ENCODE data around the gene PPIF. TPM values are rescaled to one million over a fixed set of nuclear protein-coding genes. Genes with fewer than 3 reads are reported as not detected.

PPIF gene
- total RNA-seq, 1 experiment from 2014 or later, result 160 TPM

DNA sequence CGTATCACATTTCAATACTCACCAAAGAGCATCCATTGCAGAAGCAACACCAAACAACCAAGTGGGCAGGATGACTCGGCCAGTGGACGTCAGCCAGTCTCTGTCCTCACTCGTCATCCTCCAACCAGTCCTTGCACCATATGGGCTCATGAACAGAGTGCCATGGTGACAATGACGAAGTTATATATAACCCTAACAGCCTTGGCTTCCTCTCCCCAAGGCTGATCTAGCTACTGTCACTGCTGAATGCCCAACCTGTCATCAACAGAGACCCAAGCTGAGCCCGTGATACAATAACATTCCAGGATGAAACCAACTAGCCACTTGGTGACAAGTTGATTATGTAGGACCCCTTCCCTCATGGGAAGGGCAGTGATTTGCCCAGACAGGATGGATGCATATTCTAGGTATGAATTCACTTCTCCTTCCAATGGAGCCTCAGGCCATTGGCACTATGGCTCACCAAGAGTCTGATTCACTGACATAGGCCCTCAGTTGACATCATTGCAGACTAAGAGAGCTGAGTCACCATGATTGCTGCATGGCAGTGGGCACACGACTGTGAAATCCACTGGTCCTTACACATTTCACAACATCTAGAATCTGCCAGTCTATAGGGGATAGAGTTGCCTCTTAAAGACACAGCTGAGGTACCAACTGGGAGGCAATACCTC, 26.3 kb upstream of the PPIF start:
- Histone ChIP-seq H3K27me3 (replicated peaks; ENCODE audit: insufficient read depth, low read depth, low read length, poor library complexity) (no peaks in the 10 kb centered on the region), H3K36me3 (ENCODE audit: insufficient read depth, low read length, poor library complexity, severe bottlenecking) (no peaks in the 10 kb centered on the region), H3K27ac (ENCODE audit: low read depth, low read length, poor library complexity, severe bottlenecking) (no peak overlapping the region), H3K9me3 (ENCODE audit: low read depth, low read length, poor library complexity, severe bottlenecking) (no peaks in the 10 kb centered on the region), H3K4me1 (ENCODE audit: insufficient read depth, low read length, poor library complexity, severe bottlenecking) (peaks cover 21% of the 10 kb centered on the region), H3K4me3 (ENCODE audit: low read depth, low read length, poor library complexity, severe bottlenecking) (no peak overlapping the region)
- TF ChIP-seq, protein P1, sequence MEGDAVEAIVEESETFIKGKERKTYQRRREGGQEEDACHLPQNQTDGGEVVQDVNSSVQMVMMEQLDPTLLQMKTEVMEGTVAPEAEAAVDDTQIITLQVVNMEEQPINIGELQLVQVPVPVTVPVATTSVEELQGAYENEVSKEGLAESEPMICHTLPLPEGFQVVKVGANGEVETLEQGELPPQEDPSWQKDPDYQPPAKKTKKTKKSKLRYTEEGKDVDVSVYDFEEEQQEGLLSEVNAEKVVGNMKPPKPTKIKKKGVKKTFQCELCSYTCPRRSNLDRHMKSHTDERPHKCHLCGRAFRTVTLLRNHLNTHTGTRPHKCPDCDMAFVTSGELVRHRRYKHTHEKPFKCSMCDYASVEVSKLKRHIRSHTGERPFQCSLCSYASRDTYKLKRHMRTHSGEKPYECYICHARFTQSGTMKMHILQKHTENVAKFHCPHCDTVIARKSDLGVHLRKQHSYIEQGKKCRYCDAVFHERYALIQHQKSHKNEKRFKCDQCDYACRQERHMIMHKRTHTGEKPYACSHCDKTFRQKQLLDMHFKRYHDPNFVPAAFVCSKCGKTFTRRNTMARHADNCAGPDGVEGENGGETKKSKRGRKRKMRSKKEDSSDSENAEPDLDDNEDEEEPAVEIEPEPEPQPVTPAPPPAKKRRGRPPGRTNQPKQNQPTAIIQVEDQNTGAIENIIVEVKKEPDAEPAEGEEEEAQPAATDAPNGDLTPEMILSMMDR (conservative IDR thresholded peaks at IDR 0.05; ENCODE audit: low read depth, low read length), result no peak
- TF ChIP-seq EZH2 (IDR thresholded peaks at IDR 0.05; ENCODE audit: borderline replicate concordance, low read depth, low read length, poor library complexity, severe bottlenecking), result no peak
- no TSS peak for BruUV-seq (replicated peaks)
- ChIA-PET POLR2A (ENCODE audit: low non-redundant PET) (no interaction called here), CTCF (no interaction called here)
- intact Hi-C loops (cut with micrococcal nuclease; ENCODE audit: unreplicated experiment), result no loop called here
- peak; percentile 22 for DNase-seq (ENCODE audit: low spot score)

DNA sequence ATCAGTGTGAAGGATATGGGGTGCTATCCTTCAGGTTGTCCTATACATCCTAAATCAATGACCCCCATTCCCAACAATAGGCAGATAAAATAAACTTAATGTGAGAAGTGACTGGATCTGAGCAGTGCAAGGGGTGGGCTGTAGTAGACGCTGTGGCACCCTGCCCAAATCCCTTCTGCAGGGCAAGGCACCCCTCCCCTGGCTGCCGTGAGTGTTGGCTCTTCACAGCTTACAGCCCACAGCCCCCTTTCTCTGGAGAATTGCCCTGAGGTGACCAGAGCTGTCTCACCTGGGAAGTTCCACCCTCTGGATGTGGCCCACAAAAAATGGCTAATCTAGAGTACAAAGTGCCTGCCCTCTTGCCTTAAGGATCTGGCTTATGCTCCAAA, 25.8 kb upstream of the PPIF start:
- Histone ChIP-seq H3K4me3 (ENCODE audit: low read depth, low read length, poor library complexity, severe bottlenecking) (no peak overlapping the region), H3K9me3 (ENCODE audit: low read depth, low read length, poor library complexity, severe bottlenecking) (no peaks in the 10 kb centered on the region), H3K27ac (ENCODE audit: low read depth, low read length, poor library complexity, severe bottlenecking) (no peak overlapping the region), H3K36me3 (ENCODE audit: insufficient read depth, low read length, poor library complexity, severe bottlenecking) (no peaks in the 10 kb centered on the region), H3K27me3 (replicated peaks; ENCODE audit: insufficient read depth, low read depth, low read length, poor library complexity) (no peaks in the 10 kb centered on the region), H3K4me1 (ENCODE audit: insufficient read depth, low read length, poor library complexity, severe bottlenecking) (peaks cover 18% of the 10 kb centered on the region)
- DNase-seq (ENCODE audit: low spot score), result no peak
- TF ChIP-seq EZH2 (IDR thresholded peaks at IDR 0.05; ENCODE audit: borderline replicate concordance, low read depth, low read length, poor library complexity, severe bottlenecking), result no peak
- TF ChIP-seq, protein P1 (conservative IDR thresholded peaks at IDR 0.05; ENCODE audit: low read depth, low read length), result no peak
- ChIA-PET CTCF (no interaction called here), POLR2A (ENCODE audit: low non-redundant PET) (no interaction called here)
- no TSS peak for BruUV-seq (replicated peaks)
- intact Hi-C loops (cut with micrococcal nuclease; ENCODE audit: unreplicated experiment), result no loop called here

DNA sequence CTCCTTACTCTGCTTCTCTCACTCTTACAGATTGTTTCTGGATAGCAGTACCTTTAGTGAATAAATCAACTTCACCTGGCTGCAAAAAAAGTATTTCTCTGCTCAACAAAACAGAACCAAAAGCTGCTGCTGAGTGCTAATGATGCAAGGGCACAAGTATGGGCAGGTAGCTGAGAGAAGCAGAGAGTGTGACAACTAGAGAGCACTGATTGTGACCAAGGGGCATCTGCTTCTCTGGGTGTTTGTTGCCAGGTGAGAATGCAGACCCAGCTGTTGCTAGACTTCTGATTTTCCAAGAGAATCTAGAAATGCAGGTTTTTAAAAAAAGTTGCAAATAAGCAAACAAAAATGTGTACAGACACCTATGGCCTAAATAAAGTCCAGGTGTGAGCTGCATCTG, 25.3 kb upstream of the PPIF start:
- CTCF ChIA-PET, result no interaction called here

More for the DNA sequence above, 25.3 kb upstream of the PPIF start:
- no peak for DNase-seq (ENCODE audit: low spot score)
- no peaks in the 10 kb centered on the region for H3K9me3 ChIP-seq (ENCODE audit: low read depth, low read length, poor library complexity, severe bottlenecking)
- peaks cover 14% of the 10 kb centered on the region for H3K4me1 ChIP-seq (ENCODE audit: insufficient read depth, low read length, poor library complexity, severe bottlenecking)
- H3K4me3 ChIP-seq (ENCODE audit: low read depth, low read length, poor library complexity, severe bottlenecking), result no peak overlapping the region
- no TSS peak for BruUV-seq (replicated peaks)
- POLR2A ChIA-PET (ENCODE audit: low non-redundant PET), result no interaction called here
- H3K36me3 ChIP-seq (ENCODE audit: insufficient read depth, low read length, poor library complexity, severe bottlenecking), result no peaks in the 10 kb centered on the region
- TF ChIP-seq, protein P1 (conservative IDR thresholded peaks at IDR 0.05; ENCODE audit: low read depth, low read length), result no peak
- no peak for TF ChIP-seq EZH2 (IDR thresholded peaks at IDR 0.05; ENCODE audit: borderline replicate concordance, low read depth, low read length, poor library complexity, severe bottlenecking)
- no peaks in the 10 kb centered on the region for H3K27me3 ChIP-seq (replicated peaks; ENCODE audit: insufficient read depth, low read depth, low read length, poor library complexity)
- intact Hi-C loops (cut with micrococcal nuclease; ENCODE audit: unreplicated experiment), result no loop called here
- no peak overlapping the region for H3K27ac ChIP-seq (ENCODE audit: low read depth, low read length, poor library complexity, severe bottlenecking)

Data from A673 (cell line).